Activated naive CD4-positive, alpha-beta T cell treated with anti-CD3 and anti-CD28 coated beads, Interleukin-2, amount 50 U/mL, for 24 hours (primary cell): ENCODE results near the gene RPN1.

ENCODE experiments used
- H3K27ac Mint-ChIP-seq: one replicate; pipeline ENCODE4 v1.8.0; 2021; ENCODE audit warnings: mild to moderate bottlenecking, mixed read lengths
- H3K27me3 Mint-ChIP-seq: one replicate; pipeline ENCODE4 v1.8.0; 2021; ENCODE audit warnings: mixed read lengths
- H3K36me3 Mint-ChIP-seq: one replicate; pipeline ENCODE4 v1.8.0; 2021; ENCODE audit warnings: mixed read lengths
- H3K4me1 Mint-ChIP-seq: one replicate; pipeline ENCODE4 v1.8.0; 2021; ENCODE audit warnings: mixed read lengths
- H3K4me3 Mint-ChIP-seq: one replicate; pipeline ENCODE4 v1.8.0; 2021; ENCODE audit warnings: mild to moderate bottlenecking, mixed read lengths
- H3K9me3 Mint-ChIP-seq: one replicate; pipeline ENCODE4 v1.8.0; 2021; ENCODE audit warnings: mixed read lengths

Gene RPN1

GRCh38 chr3:128581566-128581965 lies 69.1 kb downstream of the RPN1 start:
- Mint-ChIP-seq H3K9me3 (no peaks in the 10 kb centered on the region), H3K4me1 (no peaks in the 10 kb centered on the region), H3K27ac (no peak overlapping the region), H3K4me3 (no peak overlapping the region), H3K36me3 (no peaks in the 10 kb centered on the region), H3K27me3 (peaks cover 2% of the 10 kb centered on the region)

GRCh38 chr3:128579927-128580326 lies 70.7 kb downstream of the RPN1 start:
- Mint-ChIP-seq H3K4me1 (no peaks in the 10 kb centered on the region), H3K27ac (no peak overlapping the region), H3K36me3 (no peaks in the 10 kb centered on the region), H3K27me3 (peaks cover 2% of the 10 kb centered on the region), H3K4me3 (no peak overlapping the region), H3K9me3 (no peaks in the 10 kb centered on the region)

GRCh38 chr3:128578346-128578745 lies 72.3 kb downstream of the RPN1 start:
- no peak overlapping the region for H3K4me3 Mint-ChIP-seq
- peaks cover 4% of the 10 kb centered on the region for H3K4me1 Mint-ChIP-seq
- H3K27me3 Mint-ChIP-seq: peaks cover 4% of the 10 kb centered on the region
- no peak overlapping the region for H3K27ac Mint-ChIP-seq
- H3K36me3 Mint-ChIP-seq: no peaks in the 10 kb centered on the region
- H3K9me3 Mint-ChIP-seq: no peaks in the 10 kb centered on the region

GRCh38 chr3:128577711-128578110 lies 72.9 kb downstream of the RPN1 start:
- Mint-ChIP-seq H3K4me3 (no peak overlapping the region), H3K27me3 (peaks cover 4% of the 10 kb centered on the region), H3K27ac (no peak overlapping the region), H3K4me1 (peaks cover 10% of the 10 kb centered on the region), H3K36me3 (no peaks in the 10 kb centered on the region), H3K9me3 (no peaks in the 10 kb centered on the region)

- no peak overlapping the region for H3K27ac Mint-ChIP-seq
- H3K4me3 Mint-ChIP-seq: no peak overlapping the region
- H3K9me3 Mint-ChIP-seq: no peaks in the 10 kb centered on the region
- no peaks in the 10 kb centered on the region for H3K36me3 Mint-ChIP-seq
- H3K27me3 Mint-ChIP-seq: peaks cover 4% of the 10 kb centered on the region
- peaks cover 16% of the 10 kb centered on the region for H3K4me1 Mint-ChIP-seq
These were observed 74.3 kb downstream of the RPN1 start for GRCh38 chr3:128576290-128576689.

GRCh38 chr3:128575777-128576176 lies 74.8 kb downstream of the RPN1 start:
- Mint-ChIP-seq H3K9me3 (no peaks in the 10 kb centered on the region), H3K4me1 (peaks cover 16% of the 10 kb centered on the region), H3K4me3 (no peak overlapping the region), H3K27ac (no peak overlapping the region), H3K36me3 (no peaks in the 10 kb centered on the region), H3K27me3 (peaks cover 4% of the 10 kb centered on the region)

- no peaks in the 10 kb centered on the region for H3K36me3 Mint-ChIP-seq
- H3K9me3 Mint-ChIP-seq: no peaks in the 10 kb centered on the region
- H3K4me1 Mint-ChIP-seq: peaks cover 16% of the 10 kb centered on the region
- peaks cover 4% of the 10 kb centered on the region for H3K27me3 Mint-ChIP-seq
- H3K4me3 Mint-ChIP-seq: no peak overlapping the region
- no peak overlapping the region for H3K27ac Mint-ChIP-seq
These were observed 76.9 kb downstream of the RPN1 start for GRCh38 chr3:128573707-128574162.

- Mint-ChIP-seq H3K36me3 (no peaks in the 10 kb centered on the region), H3K4me1 (peaks cover 16% of the 10 kb centered on the region), H3K27ac (no peak overlapping the region), H3K27me3 (peaks cover 4% of the 10 kb centered on the region), H3K4me3 (peak overlapping the region; percentile 11), H3K9me3 (no peaks in the 10 kb centered on the region)
These were observed 77.5 kb downstream of the RPN1 start for GRCh38 chr3:128573160-128573559.

- Mint-ChIP-seq H3K36me3 (no peaks in the 10 kb centered on the region), H3K4me1 (peaks cover 16% of the 10 kb centered on the region), H3K27ac (no peak overlapping the region), H3K27me3 (peaks cover 4% of the 10 kb centered on the region), H3K4me3 (no peak overlapping the region), H3K9me3 (no peaks in the 10 kb centered on the region)
These were observed 77.9 kb downstream of the RPN1 start for GRCh38 chr3:128572644-128573105.

- Mint-ChIP-seq H3K36me3 (no peaks in the 10 kb centered on the region), H3K27me3 (peaks cover 4% of the 10 kb centered on the region), H3K4me3 (no peak overlapping the region), H3K9me3 (no peaks in the 10 kb centered on the region), H3K4me1 (peaks cover 16% of the 10 kb centered on the region), H3K27ac (no peak overlapping the region)
These were observed 78.6 kb downstream of the RPN1 start for GRCh38 chr3:128572013-128572412.
